Measurements from ENCODE around the gene SLC25A25. TPM values are rescaled to one million over a fixed set of nuclear protein-coding genes. Genes with fewer than 3 reads are reported as not detected.

The SLC25A25 gene
- polyA plus RNA-seq, 3 donors from 2014 or later: 2.8 to 8.8 (median 4.9) TPM

DNA sequence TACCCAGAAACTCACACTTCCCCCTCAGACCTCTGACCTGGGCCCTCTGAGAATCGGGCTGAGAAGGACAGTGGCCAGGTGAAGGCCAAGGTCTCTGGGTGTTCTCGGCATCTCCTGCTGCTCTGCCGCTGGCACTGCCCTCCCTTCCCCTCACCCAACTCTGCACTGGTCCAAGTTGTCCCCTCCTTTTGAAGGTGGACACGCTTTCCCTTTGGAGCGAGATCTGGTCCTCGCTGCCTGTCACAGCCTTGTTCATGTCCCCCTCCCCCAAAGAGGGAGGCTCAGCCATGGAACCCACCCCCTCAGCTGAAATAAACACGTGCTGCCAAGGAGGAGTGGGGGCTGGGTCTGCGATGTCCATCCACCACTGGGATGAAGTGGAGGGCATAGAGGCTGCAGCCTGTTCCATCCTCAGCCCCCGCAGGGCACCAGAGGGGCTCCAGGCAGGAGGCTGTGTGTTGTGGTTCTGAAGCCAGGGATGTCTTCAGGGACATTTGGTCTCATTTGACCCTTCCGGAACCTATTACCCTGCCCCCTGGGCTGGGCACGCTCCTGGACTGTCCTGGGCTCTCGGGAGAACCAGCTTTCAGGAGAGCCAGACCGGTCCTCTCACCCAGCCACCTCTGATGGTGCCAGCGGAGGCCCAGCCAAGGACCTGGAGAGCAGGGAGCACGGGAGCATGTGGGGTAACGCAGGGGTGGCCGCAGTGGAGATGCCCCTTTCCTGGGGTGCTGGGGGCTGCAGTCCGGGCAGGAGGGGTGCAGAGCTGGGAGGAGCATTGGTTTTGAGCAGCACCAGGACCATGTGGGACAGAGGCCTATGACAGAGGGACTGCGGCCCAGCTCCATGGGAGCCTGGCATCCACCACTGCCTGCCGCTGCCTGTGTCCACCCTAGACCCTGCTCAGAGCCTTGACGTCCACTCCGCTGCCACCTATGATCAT is 76.5 kb downstream of the SLC25A25 start:
- Mint-ChIP-seq H3K4me3 (no peak overlapping the region), H3K36me3 (no peaks in the 10 kb centered on the region), H3K27me3 (ENCODE audit: low read depth in 3 of 3) (peaks cover 0 to 3% (median 0%) of the 10 kb centered on the region in 3 donors), H3K4me1 (no peaks in the 10 kb centered on the region), H3K27ac (no peak overlapping the region), H3K9me3 (no peaks in the 10 kb centered on the region)
- no peak for DNase-seq

DNA sequence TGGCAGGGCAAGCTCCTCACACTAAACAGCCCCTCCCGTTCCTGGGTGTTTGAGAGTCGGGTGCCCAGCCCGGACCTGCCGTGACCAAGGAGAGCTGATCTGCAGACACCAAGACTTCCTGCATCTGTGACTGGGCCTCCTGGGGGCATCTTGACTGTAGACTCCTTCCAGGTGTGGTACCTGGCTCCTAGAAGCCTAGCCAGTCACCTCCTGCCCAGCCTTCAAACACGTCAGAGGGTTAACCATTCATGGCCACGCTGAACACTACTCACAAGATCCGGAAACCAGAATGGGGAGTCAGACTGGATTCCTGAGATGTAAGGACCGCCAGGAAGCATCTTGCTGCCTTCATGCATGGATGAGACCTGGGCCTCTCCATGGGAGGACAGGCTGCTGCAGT is 77.5 kb downstream of the SLC25A25 start:
- H3K36me3 Mint-ChIP-seq: no peaks in the 10 kb centered on the region
- DNase-seq: no peak
- H3K4me1 Mint-ChIP-seq: no peaks in the 10 kb centered on the region
- H3K27ac Mint-ChIP-seq: no peak overlapping the region
- peaks cover 0 to 3% (median 0%) of the 10 kb centered on the region in 3 donors for H3K27me3 Mint-ChIP-seq (ENCODE audit: low read depth in 3 of 3)
- H3K9me3 Mint-ChIP-seq: no peaks in the 10 kb centered on the region
- no peak overlapping the region for H3K4me3 Mint-ChIP-seq

DNA sequence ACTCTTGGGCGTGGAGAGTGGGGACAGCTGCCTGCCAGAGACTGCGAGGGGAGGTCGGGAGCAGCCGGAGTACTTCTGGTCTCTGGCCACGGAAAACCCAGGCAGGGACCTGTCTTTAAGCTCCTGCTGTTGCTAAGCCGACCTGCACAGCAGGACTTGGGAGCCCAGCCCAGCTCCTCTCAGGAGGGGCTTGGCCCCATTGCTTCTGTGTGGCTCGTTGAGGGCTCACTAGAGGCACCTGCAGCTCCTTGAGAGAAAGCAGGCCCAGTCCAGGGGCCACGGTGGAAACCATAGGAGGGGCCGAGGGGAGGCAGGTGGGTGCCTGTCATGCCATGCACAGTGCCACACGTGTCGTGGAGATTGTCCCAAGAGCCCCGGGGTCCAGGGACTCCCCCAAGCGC is 77.9 kb downstream of the SLC25A25 start:
- H3K4me3 Mint-ChIP-seq: no peak overlapping the region
- no peak for DNase-seq
- peaks cover 0 to 3% (median 0%) of the 10 kb centered on the region in 3 donors for H3K27me3 Mint-ChIP-seq (ENCODE audit: low read depth in 3 of 3)
- H3K36me3 Mint-ChIP-seq: no peaks in the 10 kb centered on the region
- no peaks in the 10 kb centered on the region for H3K4me1 Mint-ChIP-seq
- H3K27ac Mint-ChIP-seq: no peak overlapping the region
- no peaks in the 10 kb centered on the region for H3K9me3 Mint-ChIP-seq

DNA sequence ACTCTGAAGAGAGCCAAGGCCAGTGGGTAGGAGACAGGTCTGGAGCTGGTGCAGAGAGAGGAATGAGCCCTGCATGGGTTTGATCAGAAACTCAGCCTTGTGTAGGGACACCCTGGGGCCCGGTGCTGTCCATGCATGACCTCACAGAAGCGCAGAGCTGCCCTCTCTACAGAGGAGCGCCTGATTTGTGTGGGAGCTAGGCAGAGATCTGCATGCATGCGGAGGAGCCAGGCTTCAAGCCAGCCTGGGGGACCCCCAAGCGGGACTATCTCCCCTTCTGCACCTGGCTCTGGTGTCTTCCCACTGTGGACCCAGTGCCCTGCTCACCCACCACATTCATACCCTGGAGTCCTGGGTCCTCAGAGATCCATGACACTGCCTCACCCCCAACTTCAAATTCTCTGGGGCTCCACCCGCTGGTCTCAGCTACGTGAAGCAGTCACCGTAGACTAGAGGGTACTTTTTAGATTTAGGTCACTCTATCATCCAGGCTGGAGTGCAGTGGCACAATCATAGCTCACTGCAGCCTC is 78.6 kb downstream of the SLC25A25 start:
- H3K27me3 Mint-ChIP-seq (ENCODE audit: low read depth in 3 of 3): peaks cover 0 to 3% (median 0%) of the 10 kb centered on the region in 3 donors
- H3K27ac Mint-ChIP-seq: no peak overlapping the region
- no peaks in the 10 kb centered on the region for H3K4me1 Mint-ChIP-seq
- DNase-seq: no peak
- H3K4me3 Mint-ChIP-seq: no peak overlapping the region
- no peaks in the 10 kb centered on the region for H3K36me3 Mint-ChIP-seq
- H3K9me3 Mint-ChIP-seq: no peaks in the 10 kb centered on the region

DNA sequence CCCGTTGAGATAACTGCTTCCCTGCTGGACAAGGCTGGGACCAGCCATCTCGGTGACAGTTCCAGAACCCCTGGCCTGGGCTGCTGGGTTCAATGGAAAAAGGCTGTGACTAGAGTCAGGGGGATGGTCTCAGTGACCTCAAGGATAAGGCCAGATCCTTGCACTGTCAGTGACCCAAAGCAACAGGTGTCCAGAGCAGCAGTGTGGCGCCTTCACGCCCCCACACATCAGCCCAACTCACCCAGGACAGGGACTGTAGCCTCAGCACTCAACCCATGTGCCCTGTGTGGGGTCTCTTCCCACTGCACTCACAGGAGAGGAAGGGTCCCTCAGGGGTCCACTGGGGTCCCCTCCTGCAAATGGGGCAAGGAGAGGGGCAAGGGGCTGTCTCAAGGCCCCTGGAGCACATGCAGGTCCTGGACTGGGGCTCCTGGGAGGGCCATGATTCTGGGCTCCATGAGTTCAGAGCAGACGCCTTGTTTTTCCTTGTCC is 80.5 kb downstream of the SLC25A25 start:
- H3K4me1 Mint-ChIP-seq: no peaks in the 10 kb centered on the region
- no peak overlapping the region for H3K4me3 Mint-ChIP-seq
- DNase-seq: no peak
- H3K27me3 Mint-ChIP-seq (ENCODE audit: low read depth in 3 of 3): peaks cover 0 to 4% (median 0%) of the 10 kb centered on the region in 3 donors
- H3K36me3 Mint-ChIP-seq: no peaks in the 10 kb centered on the region
- no peak overlapping the region for H3K27ac Mint-ChIP-seq
- no peaks in the 10 kb centered on the region for H3K9me3 Mint-ChIP-seq

DNA sequence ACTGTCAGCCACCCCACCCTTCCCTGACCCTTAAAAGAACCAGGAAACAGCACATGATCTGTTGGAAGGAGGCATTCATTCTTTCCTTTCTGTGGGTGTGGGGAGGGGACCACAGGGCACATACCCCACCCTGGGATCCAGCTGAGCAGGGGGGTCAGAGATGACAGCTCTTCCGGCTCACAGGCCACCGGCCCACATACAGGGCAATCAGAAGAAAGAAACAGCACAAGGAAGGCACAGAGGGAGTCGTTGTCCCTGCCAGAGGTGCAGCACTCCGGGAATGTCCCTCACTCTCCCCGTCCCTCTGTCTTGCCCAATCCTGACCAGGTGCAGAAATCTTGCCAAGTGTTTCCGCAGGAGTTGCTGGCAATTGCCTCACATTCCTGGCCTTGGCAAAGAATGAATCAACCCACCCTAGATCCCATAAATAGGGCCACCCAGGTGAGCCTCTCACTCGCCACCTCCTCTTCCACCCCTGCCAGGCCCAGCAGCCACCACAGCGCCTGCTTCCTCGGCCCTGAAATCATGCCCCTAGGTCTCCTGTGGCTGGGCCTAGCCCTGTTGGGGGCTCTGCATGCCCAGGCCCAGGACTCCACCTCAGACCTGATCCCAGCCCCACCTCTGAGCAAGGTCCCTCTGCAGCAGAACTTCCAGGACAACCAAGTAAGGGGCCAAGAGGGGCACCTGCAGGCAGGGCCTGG is 81.1 kb downstream of the SLC25A25 start, which contains the start of gene LCN2:
Gene LCN2 (plus strand): TSS at position 453 of the 701 bp plus-strand sequence. CDS start 73 bp downstream, at position 526.
- DNase-seq: no peak
- Mint-ChIP-seq H3K4me1 (no peaks in the 10 kb centered on the region), H3K36me3 (no peaks in the 10 kb centered on the region), H3K4me3 (no peak within 1 kb of the TSS), H3K9me3 (no peaks in the 10 kb centered on the region), H3K27me3 (ENCODE audit: low read depth in 3 of 3) (peaks cover 0 to 4% (median 0%) of the 10 kb centered on the region in 3 donors), H3K27ac (no peak within 1 kb of the TSS)

DNA sequence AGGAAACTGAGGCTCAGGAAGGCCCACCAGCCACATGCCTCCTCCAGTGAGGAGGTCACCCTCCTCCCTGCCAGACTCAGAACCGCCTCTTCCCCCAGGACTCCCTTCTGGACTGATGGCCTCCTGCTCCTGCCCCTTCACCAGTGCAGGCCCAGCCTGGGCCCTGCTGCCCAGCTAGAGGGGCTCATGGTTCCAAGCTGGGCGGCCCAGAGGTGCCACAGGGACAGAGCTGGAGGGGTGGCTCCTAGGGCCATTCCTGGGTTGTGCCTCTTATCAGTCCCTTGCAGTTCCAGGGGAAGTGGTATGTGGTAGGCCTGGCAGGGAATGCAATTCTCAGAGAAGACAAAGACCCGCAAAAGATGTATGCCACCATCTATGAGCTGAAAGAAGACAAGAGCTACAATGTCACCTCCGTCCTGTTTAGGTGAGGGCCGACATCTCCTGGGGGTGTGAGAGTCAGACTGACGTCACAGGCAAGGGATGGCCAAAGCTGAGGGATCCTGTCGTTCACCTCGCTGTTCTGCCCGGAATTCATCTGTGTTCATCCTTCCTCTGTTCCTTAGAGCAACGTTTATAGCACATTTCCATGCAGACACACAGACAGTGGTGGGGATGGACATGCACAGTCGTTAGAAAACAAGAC is 82.0 kb downstream of the SLC25A25 start:
- Mint-ChIP-seq H3K36me3 (no peaks in the 10 kb centered on the region), H3K4me3 (no peak overlapping the region), H3K27me3 (ENCODE audit: low read depth in 3 of 3) (peaks cover 0 to 4% (median 0%) of the 10 kb centered on the region in 3 donors), H3K4me1 (no peaks in the 10 kb centered on the region), H3K27ac (no peak overlapping the region), H3K9me3 (no peaks in the 10 kb centered on the region)
- no peak for DNase-seq

DNA sequence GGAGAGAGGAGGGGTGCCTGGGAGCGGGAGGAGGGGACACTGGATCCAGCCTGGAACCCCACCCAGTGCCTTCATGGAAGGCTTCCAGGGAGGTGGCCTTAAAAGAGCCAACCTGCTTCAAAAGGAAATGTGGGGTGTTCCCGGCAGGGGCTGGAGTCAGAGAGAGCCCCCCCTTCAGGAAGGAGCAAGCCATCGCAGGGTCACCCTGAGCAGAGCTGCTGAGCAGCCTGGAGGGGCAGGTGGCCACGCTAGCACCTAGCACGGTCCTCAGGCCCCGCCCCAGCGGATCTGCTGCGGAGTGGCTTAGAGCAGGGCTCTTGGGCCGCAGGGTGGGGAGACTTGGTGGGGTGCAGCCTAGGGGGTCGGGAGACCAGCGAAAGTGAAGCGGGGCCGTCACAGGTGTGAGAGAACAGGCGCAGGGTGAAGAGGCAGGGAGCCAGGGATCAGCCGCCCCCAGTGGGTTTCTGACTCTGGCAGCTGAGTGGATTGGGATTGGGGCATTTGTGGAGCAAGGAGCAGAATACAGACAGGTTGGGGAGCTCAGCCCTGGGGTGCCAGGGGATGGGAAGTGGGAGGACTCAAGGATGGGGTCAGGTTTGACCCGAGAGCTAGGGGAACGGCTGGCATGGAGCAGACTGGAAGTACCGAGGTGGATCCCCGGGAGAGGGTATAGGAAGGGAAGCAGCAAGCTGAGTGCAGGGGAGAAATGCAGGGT is 82.7 kb downstream of the SLC25A25 start:
- no peaks in the 10 kb centered on the region for H3K4me1 Mint-ChIP-seq
- DNase-seq: no peak
- H3K9me3 Mint-ChIP-seq: no peaks in the 10 kb centered on the region
- no peak overlapping the region for H3K27ac Mint-ChIP-seq
- H3K36me3 Mint-ChIP-seq: no peaks in the 10 kb centered on the region
- peaks cover 0 to 4% (median 0%) of the 10 kb centered on the region in 3 donors for H3K27me3 Mint-ChIP-seq (ENCODE audit: low read depth in 3 of 3)
- H3K4me3 Mint-ChIP-seq: no peak overlapping the region

DNA sequence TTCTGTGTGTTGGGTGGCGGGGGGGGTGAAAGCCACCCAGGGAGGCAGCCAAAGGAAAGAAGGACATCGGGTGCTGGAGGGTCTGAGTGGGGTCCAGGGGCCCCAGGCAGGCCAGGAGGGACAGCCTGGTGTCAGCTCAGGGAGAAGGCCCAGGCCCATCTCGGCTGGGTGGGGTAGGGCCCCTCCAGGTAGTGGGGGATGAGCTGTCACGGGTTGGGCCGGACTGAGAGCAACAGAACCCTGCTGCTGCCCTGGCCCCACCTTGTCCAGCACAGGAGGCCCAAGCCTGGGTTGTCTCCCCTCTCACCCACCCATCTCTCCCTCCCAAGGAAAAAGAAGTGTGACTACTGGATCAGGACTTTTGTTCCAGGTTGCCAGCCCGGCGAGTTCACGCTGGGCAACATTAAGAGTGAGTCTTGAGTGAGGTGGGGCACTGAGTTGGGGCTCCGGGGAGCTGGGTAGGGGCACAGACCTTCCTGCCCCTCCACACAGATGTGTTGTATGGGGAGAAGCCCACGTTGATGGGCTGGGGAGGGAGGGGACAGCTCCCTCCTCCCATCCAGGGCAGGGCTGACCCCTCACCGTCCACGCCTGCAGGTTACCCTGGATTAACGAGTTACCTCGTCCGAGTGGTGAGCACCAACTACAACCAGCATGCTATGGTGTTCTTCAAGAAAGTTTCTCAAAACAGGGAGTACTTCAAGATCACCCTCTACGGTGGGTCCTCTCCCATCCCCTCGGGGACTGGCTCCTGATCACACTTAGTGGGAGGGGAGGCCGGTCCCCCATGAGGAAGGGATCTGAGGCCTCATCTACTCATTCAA is 83.5 kb downstream of the SLC25A25 start:
- Mint-ChIP-seq H3K36me3 (no peaks in the 10 kb centered on the region), H3K4me3 (no peak overlapping the region), H3K4me1 (no peaks in the 10 kb centered on the region), H3K27ac (no peak overlapping the region), H3K9me3 (no peaks in the 10 kb centered on the region), H3K27me3 (ENCODE audit: low read depth in 3 of 3) (peaks cover 0 to 4% (median 0%) of the 10 kb centered on the region in 3 donors)
- no peak for DNase-seq

DNA sequence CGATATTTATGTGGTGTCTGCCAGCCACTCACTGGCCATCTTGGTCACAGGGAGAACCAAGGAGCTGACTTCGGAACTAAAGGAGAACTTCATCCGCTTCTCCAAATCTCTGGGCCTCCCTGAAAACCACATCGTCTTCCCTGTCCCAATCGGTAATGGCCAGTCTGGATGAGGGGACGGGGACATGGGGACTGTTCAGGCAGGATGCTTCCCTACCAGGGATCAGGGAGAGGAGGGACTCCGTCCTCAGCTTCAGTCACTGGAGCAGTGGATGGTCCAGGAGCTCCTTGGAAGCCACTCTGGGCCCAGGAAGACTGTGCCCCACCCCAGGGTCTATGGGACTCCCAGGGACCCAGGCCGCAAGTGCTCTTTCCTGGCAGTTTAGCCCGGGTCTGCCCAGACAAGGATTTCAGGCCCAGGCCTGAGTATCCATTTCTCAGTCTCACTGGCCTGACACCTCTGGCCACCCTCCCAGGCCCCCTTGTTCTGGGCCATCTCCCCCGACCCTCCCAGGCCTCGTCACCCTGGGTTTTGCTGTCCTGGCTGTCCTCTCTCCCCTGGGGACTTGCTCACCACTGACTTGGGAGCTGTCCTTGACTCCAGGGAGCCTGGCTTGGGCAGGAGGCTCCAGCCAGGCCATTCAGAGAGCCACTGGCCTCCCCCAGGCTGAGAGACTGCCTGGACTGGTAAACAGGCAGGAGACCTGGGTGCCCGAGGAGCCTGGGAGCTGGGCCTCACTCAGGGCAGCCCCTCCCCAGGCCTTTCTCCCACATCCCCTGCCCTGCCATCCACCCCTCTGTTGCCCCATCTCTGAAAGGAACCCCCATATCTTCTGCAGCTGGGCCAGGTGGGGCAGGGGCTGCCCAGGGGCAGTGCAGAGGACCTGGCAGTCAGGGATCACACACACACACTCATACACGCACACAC is 84.4 kb downstream of the SLC25A25 start:
- peaks cover 0 to 4% (median 0%) of the 10 kb centered on the region in 3 donors for H3K27me3 Mint-ChIP-seq (ENCODE audit: low read depth in 3 of 3)
- no peaks in the 10 kb centered on the region for H3K36me3 Mint-ChIP-seq
- no peak for DNase-seq
- H3K4me3 Mint-ChIP-seq: no peak overlapping the region
- no peaks in the 10 kb centered on the region for H3K4me1 Mint-ChIP-seq
- no peak overlapping the region for H3K27ac Mint-ChIP-seq
- no peaks in the 10 kb centered on the region for H3K9me3 Mint-ChIP-seq

DNA sequence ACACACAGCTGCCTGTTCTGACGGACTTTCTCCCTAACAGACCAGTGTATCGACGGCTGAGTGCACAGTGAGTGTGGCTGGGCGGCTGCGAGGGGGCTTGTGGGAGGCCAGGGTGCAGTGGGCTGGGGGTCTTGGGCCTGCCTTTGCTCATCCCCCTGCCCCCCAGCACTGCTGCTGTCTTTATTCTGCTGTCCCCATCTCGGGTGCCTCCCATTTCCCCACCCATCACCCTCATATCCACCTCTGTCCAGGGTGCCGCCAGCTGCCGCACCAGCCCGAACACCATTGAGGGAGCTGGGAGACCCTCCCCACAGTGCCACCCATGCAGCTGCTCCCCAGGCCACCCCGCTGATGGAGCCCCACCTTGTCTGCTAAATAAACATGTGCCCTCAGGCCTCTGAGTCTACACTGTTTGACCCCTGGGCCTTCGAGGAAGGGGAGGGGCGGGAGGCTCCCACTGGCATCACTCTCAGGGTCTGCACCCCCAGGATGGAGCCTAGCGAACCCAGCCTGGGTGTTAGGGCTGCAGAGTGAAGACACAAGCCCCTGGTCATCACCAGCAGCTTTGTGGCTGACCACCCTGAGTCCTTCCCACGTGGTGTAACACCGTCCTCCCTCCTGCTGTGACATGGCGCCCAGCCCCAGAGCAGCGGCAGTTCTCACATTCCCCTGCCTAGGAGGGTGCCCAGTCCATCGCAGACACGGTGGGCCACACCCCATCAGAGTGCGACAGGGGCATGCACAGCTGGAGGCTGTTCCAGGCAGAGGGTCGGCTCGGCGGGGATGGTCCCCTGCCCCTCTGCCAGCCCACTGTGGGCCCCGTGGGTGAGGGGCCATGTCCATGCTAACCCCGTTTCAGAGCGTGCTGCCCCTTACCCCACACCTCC is 85.3 kb downstream of the SLC25A25 start:
- Mint-ChIP-seq H3K27ac (no peak overlapping the region), H3K4me1 (no peaks in the 10 kb centered on the region), H3K9me3 (no peaks in the 10 kb centered on the region), H3K27me3 (ENCODE audit: low read depth in 3 of 3) (peaks cover 0 to 4% (median 0%) of the 10 kb centered on the region in 3 donors), H3K4me3 (no peak overlapping the region), H3K36me3 (no peaks in the 10 kb centered on the region)
- no peak for DNase-seq
